ENCODE data around the gene MTRFR.
"Not testable (repeated sequence)": the region's sequence is repeated elsewhere in the genome, so short reads cannot be mapped to it uniquely, and the experiment has no call there.

MTRFR gene

DNA sequence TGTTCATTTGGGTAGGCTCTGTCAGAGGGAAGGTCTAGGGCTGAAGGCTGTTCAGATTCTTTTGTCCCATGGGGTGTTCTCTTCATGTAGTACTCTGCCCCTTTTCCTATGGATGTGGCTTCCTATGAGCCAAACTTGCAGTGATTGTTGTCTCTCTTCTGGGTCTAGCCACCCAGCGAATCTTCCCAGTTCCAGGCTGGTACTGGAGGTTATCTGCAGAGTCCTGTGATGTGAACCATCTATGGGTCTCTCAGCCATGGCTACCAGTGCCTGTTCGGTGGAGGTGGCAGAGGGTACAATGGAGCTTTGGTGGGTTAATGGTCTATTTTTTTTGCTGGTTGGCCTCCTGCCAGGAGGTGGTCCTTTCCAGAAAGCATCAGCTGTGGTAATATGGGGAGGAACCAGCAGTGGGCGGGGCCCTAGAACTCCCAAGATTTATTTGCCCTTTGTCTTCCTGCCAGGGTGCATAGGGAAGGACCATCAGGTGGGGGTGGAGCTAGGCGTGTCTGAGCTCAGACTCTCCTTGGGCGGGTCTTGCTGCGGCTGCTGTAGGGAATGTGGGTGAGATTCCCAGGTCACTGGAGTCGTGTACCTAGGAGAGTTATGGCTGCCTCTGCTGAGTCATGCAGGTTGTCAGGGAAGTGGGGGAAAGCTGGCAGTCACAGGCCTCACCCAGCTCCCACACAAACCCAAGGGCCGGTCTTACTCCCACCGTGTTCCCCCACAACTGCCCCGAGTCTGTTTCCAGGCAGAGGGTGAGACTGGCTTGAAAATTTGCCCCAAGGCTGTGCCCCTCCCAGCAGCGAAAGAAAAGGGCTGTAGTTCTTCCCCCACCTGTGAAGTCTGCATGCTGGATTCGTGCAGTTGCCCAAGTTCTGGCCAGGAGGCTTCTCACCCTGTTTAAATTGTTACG lies 17.5 kb downstream of the MTRFR start:
- TF ChIP-seq, protein P1, sequence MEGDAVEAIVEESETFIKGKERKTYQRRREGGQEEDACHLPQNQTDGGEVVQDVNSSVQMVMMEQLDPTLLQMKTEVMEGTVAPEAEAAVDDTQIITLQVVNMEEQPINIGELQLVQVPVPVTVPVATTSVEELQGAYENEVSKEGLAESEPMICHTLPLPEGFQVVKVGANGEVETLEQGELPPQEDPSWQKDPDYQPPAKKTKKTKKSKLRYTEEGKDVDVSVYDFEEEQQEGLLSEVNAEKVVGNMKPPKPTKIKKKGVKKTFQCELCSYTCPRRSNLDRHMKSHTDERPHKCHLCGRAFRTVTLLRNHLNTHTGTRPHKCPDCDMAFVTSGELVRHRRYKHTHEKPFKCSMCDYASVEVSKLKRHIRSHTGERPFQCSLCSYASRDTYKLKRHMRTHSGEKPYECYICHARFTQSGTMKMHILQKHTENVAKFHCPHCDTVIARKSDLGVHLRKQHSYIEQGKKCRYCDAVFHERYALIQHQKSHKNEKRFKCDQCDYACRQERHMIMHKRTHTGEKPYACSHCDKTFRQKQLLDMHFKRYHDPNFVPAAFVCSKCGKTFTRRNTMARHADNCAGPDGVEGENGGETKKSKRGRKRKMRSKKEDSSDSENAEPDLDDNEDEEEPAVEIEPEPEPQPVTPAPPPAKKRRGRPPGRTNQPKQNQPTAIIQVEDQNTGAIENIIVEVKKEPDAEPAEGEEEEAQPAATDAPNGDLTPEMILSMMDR (conservative IDR thresholded peaks at IDR 0.05; ENCODE audit: control insufficient read depth, insufficient read depth, low read depth, low read length), result no peak
- no peak for DNase-seq (ENCODE audit: low read depth)
- H3K4me3 ChIP-seq (ENCODE audit: control insufficient read depth, low read depth, low read length), result no peak overlapping the region

DNA sequence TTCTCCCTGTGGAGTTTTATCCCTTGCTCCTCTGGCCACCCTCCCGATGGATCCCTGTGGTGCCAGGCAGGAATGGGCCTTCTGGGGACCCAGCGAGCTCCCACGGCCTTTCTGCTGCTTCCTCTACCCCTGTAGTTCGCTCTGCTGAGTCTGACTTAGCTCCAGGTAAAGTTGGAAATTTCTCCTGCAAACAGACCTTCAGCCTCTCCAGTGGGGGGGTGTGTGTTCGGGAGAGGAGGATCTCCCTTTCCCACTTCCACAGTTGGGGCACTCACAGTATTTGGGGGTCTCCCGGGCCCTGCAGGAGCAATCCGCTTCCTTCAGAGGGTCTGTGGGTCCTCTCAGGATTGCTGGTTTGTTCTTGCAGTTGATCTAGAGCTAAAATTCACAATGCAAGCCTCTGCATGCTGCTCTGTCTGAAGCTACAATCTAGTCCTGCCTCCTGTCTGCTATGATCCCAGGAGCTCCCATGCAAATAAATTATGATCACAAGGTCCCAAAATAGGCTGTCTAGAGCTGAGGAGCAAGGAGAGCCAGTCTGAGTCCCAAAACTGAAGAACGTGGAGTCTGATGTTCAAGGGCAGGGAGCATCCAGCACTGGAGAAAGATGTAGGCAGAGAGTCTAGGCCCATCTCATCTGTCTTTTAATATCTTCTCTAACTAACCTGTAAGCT lies 18.3 kb downstream of the MTRFR start:
- no peak for DNase-seq (ENCODE audit: low read depth)
- H3K4me3 ChIP-seq (ENCODE audit: control insufficient read depth, low read depth, low read length), result no peak overlapping the region
- TF ChIP-seq, protein P1 (conservative IDR thresholded peaks at IDR 0.05; ENCODE audit: control insufficient read depth, insufficient read depth, low read depth, low read length), result no peak

DNA sequence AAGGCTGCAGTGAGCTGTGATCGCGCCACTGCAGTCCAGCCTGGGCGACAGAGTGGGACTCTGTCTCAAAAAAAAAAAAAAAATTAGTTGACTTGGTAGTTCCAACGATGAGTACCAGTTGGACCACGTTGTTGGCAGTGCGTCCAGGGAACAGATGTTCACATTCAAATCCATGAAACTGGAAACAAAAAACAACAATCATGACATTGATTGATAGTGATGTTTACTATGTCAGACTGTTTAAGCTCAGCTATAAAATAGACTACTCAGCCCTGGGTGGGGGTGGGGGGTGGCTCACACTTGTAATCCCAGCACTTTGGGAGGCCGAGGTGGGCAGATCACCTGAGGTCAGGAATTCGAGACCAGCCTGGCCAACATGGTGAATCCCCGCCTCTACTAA lies 19.1 kb downstream of the MTRFR start:
- not testable (repeated sequence) for H3K4me3 ChIP-seq (ENCODE audit: control insufficient read depth, low read depth, low read length); DNase-seq (ENCODE audit: low read depth)

DNA sequence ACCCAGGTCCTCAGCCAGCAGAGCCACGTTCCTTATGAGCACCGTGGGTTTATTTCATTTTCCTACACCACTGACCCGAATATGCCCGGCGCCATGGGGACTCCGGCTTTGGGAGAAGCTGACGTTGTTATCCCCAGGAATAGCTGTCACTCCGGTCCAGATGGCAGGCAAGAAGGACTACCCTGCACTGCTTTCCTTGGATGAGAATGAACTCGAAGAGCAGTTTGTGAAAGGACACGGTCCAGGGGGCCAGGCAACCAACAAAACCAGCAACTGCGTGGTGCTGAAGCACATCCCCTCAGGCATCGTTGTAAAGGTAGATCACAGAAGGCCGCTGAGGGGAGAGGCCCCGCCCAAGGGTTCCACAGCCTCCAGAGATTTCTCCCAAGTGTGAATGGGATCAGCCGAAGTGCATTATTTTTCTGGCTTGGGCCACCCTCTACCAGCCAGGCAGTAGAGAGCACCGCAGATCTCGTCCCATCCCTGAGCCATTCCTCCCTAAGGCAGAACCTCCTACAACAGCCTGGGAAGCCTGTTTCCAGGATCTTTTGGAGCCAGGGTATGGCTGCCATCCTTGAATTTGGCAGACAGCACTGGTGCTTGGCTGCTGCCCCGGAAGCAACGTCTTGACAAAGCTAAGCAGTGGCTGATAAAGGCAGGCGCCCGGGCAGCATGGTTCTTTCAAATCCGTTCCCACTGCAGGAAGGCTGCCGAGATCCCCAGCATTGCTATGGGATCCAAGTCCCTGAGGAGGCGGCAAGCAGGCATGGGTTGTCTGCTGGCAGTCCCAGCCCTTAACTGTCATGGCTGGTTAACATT lies 20.6 kb downstream of the MTRFR start:
- H3K4me3 ChIP-seq (ENCODE audit: control insufficient read depth, low read depth, low read length), result no peak overlapping the region
- DNase-seq (ENCODE audit: low read depth), result no peak
- TF ChIP-seq, protein P1 (conservative IDR thresholded peaks at IDR 0.05; ENCODE audit: control insufficient read depth, insufficient read depth, low read depth, low read length), result no peak

DNA sequence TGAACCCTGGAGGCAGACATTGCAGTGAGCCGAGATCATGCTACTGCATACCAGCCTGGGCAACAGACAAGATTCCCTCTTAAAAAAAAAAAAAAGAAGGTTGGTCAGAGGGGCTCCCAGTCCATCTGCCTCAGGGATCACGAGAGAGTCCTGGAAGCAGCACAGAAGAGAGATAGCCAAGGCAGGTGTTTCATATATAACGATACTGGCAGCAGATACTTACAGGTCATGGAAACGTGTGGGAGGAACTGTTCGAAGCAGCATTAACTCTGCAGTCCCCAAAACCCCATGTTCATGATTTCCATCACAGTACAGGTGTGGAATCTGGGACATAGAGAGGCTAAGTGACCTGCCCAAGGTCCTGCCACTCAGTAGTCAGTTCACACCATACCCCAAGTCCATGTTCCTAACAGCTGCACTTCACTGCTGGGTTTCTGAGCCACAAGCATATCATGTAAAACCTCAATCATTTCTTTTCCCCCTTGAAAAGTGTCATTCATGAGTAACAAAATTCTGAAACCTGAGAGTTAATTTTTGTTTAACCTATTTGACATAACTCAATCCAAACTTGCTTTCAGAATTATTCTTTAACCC lies 21.7 kb downstream of the MTRFR start:
- DNase-seq (ENCODE audit: low read depth), result no peak
- H3K4me3 ChIP-seq (ENCODE audit: control insufficient read depth, low read depth, low read length), result no peak overlapping the region
- TF ChIP-seq, protein P1 (conservative IDR thresholded peaks at IDR 0.05; ENCODE audit: control insufficient read depth, insufficient read depth, low read depth, low read length), result no peak

DNA sequence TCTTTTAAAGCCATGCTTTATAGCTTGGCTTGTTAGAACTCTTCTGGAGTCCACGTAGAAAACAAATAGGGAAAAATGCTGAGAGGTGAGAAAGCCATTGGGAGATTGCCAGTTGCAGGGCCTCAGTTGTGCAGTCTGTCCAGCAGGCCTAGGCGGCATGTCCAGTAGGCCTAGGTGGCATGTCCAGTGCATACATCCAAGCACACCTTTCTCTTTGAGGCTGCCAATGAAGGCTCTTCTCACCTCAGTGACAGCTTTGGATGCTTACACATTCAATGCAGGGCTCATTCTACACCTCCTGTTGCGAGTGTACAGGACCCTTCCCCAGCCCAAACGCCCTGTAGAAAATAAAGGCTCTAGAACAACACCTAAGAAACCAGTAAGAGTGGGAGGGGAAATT lies 25.4 kb downstream of the MTRFR start:
- TF ChIP-seq, protein P1 (conservative IDR thresholded peaks at IDR 0.05; ENCODE audit: control insufficient read depth, insufficient read depth, low read depth, low read length), result no peak
- DNase-seq (ENCODE audit: low read depth), result no peak
- no peak overlapping the region for H3K4me3 ChIP-seq (ENCODE audit: control insufficient read depth, low read depth, low read length)
